ENCODE measurements around the gene TRDMT1. TPM values are rescaled to one million over a fixed set of nuclear protein-coding genes. Genes with fewer than 3 reads are reported as not detected.

The TRDMT1 gene
- total RNA-seq, 3 donors from 2014 or later (not counting 1 experiment from before 2014, with no cell fraction given) = 11.0 to 21.8 (median 14.4) TPM

DNA sequence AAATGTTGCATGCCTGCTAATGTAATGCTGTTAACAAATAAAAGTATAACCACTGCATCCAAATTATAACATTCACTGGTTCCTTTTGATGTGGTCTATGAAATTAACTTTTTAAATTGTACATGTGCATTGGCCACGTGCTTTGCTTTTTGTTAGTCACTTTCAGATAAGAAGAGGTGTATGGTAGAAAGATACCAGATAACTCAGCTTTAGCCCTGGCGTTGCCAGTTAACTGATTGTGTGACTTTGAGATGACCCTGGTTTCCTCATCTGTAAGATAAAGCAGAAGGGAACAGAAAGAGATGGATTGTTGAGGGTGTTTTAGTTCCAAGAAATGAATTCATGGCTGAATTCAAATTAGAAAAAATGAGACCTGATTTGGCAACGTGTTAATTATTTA, 1.9 kb upstream of the TRDMT1 start:
- Mint-ChIP-seq H3K36me3 (no peaks in the 10 kb centered on the region), H3K4me3 (no peak overlapping the region), H3K27ac (peak overlapping the region; percentile 50 to 97), H3K27me3 (ENCODE audit: low read depth in 2 of 2) (no peaks in the 10 kb centered on the region), H3K9me3 (no peaks in the 10 kb centered on the region), H3K4me1 (peaks cover 35 to 39% of the 10 kb centered on the region in 2 donors)
- no peak overlapping the region for H3K4me3 ChIP-seq (ENCODE audit: low read length)
- no peak overlapping the region for H3K27ac ChIP-seq (ENCODE audit: low read length)
- no peaks in the 10 kb centered on the region for H3K9me3 ChIP-seq (ENCODE audit: control insufficient read depth, insufficient read depth, low read length)
- intact Hi-C loops (cut with micrococcal nuclease) = no loop called here
- DNase-seq (no peak), ATAC-seq (no peak)
- H3K36me3 ChIP-seq (ENCODE audit: control insufficient read depth, insufficient read depth, low read length) = no peaks in the 10 kb centered on the region
- TF ChIP-seq, protein P1, sequence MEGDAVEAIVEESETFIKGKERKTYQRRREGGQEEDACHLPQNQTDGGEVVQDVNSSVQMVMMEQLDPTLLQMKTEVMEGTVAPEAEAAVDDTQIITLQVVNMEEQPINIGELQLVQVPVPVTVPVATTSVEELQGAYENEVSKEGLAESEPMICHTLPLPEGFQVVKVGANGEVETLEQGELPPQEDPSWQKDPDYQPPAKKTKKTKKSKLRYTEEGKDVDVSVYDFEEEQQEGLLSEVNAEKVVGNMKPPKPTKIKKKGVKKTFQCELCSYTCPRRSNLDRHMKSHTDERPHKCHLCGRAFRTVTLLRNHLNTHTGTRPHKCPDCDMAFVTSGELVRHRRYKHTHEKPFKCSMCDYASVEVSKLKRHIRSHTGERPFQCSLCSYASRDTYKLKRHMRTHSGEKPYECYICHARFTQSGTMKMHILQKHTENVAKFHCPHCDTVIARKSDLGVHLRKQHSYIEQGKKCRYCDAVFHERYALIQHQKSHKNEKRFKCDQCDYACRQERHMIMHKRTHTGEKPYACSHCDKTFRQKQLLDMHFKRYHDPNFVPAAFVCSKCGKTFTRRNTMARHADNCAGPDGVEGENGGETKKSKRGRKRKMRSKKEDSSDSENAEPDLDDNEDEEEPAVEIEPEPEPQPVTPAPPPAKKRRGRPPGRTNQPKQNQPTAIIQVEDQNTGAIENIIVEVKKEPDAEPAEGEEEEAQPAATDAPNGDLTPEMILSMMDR (IDR thresholded peaks at IDR 0.05) = no peak
- no peaks in the 10 kb centered on the region for H3K27me3 ChIP-seq (ENCODE audit: control insufficient read depth, insufficient read depth, low read length)
- H3K4me1 ChIP-seq (ENCODE audit: control insufficient read depth, insufficient read depth, low read length) = peaks cover 24% of the 10 kb centered on the region
- WGBS (ENCODE audit: insufficient coverage) = 83% methylated on average over 2 of the region's 3 CpGs

DNA sequence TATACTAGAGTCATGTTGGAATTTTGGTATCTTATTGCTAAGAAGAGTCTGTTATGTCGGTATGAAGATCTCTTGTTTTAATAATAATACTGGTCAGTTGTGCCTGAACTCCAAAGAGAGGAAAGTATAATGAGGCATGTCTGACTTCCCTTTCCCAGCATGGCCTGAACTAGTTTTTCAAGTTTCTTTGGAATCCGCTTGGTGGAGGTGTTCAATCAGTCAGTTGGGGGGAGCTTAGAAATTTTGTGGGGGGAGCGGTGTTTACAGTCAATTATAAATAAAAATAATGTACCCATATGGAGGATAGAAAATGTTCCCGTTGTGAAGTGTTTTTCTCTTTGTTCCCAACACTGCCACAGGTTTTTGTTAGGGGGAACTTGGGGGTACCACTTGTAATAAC, 1.5 kb upstream of the TRDMT1 start:
- TF ChIP-seq, protein P1 (IDR thresholded peaks at IDR 0.05) = no peak
- H3K4me1 ChIP-seq (ENCODE audit: control insufficient read depth, insufficient read depth, low read length) = peaks cover 24% of the 10 kb centered on the region
- no peaks in the 10 kb centered on the region for H3K9me3 Mint-ChIP-seq
- no peak for DNase-seq
- H3K36me3 Mint-ChIP-seq = no peaks in the 10 kb centered on the region
- peak overlapping the region; percentile 11 for H3K4me3 Mint-ChIP-seq
- peaks cover 35 to 39% of the 10 kb centered on the region in 2 donors for H3K4me1 Mint-ChIP-seq
- no peak for ATAC-seq
- H3K27me3 ChIP-seq (ENCODE audit: control insufficient read depth, insufficient read depth, low read length) = no peaks in the 10 kb centered on the region
- no peaks in the 10 kb centered on the region for H3K36me3 ChIP-seq (ENCODE audit: control insufficient read depth, insufficient read depth, low read length)
- no peak overlapping the region for H3K4me3 ChIP-seq (ENCODE audit: low read length)
- H3K27ac Mint-ChIP-seq = peak overlapping the region; percentile 91 to 97
- no peak overlapping the region for H3K27ac ChIP-seq (ENCODE audit: low read length)
- intact Hi-C loops (cut with micrococcal nuclease) = no loop called here
- 96% methylated on average over 3 of the region's 4 CpGs for whole genome bisulfite sequencing (ENCODE audit: insufficient coverage)
- H3K27me3 Mint-ChIP-seq (ENCODE audit: low read depth in 2 of 2) = no peaks in the 10 kb centered on the region
- H3K9me3 ChIP-seq (ENCODE audit: control insufficient read depth, insufficient read depth, low read length) = no peaks in the 10 kb centered on the region

DNA sequence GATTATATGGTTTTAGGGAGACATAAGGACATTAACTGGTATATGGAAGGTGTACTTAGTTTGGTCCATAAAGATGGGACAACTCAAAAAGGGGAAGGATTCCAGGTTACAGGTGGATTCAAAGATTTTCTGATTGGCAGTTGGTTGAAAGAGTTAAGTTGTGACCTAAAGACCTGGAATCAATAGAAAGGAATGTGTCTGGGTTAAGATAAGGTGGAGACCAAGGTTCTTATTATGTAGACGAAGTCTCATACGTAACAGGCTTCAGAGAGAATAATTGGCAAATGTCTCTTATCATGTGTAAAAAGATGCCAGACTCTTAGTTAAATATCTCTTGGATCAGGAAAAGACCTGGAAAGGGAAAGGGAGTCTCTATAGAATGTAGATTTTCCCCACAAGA, 1.0 kb upstream of the TRDMT1 start:
- H3K27me3 ChIP-seq (ENCODE audit: control insufficient read depth, insufficient read depth, low read length) = no peaks in the 10 kb centered on the region
- intact Hi-C loops (cut with micrococcal nuclease) = no loop called here
- H3K9me3 ChIP-seq (ENCODE audit: control insufficient read depth, insufficient read depth, low read length) = no peaks in the 10 kb centered on the region
- 100% methylated on average over 2 of the region's 2 CpGs for WGBS (ENCODE audit: insufficient coverage)
- Mint-ChIP-seq H3K4me1 (peaks cover 35 to 39% of the 10 kb centered on the region in 2 donors), H3K4me3 (peak overlapping the region; percentile 75), H3K9me3 (no peaks in the 10 kb centered on the region), H3K36me3 (no peaks in the 10 kb centered on the region), H3K27me3 (ENCODE audit: low read depth in 2 of 2) (no peaks in the 10 kb centered on the region), H3K27ac (peak overlapping the region; percentile 91 to 97)
- no peaks in the 10 kb centered on the region for H3K36me3 ChIP-seq (ENCODE audit: control insufficient read depth, insufficient read depth, low read length)
- H3K27ac ChIP-seq (ENCODE audit: low read length) = no peak overlapping the region
- TF ChIP-seq, protein P1 (IDR thresholded peaks at IDR 0.05) = no peak
- DNase-seq (no peak), ATAC-seq (no peak)
- H3K4me3 ChIP-seq (ENCODE audit: low read length) = no peak overlapping the region
- peaks cover 24% of the 10 kb centered on the region for H3K4me1 ChIP-seq (ENCODE audit: control insufficient read depth, insufficient read depth, low read length)

DNA sequence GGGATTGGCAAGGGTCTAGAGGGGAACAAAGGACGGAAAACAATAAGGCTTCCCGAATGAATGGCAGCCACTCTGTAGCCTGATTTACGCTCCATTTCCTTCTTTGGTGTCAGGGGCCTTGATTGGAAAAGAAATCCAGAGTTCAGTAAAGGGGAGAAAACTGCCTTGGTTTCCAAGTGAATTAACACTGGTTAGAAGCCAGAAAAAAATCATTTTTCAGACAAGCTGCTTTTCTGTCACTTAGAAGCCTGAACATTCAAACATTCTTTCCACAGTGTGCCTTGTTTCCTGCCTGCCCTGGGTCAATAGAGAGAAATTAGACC, 283 bp upstream of the TRDMT1 start:
- H3K4me3 Mint-ChIP-seq = peak overlapping the region; percentile 94
- ATAC-seq = no peak
- no peaks in the 10 kb centered on the region for H3K9me3 Mint-ChIP-seq
- no peak for DNase-seq
- H3K27ac ChIP-seq (ENCODE audit: low read length) = peak overlapping the region; percentile 87
- H3K27me3 Mint-ChIP-seq (ENCODE audit: low read depth in 2 of 2) = no peaks in the 10 kb centered on the region
- no peaks in the 10 kb centered on the region for H3K36me3 ChIP-seq (ENCODE audit: control insufficient read depth, insufficient read depth, low read length)
- peaks cover 24% of the 10 kb centered on the region for H3K4me1 ChIP-seq (ENCODE audit: control insufficient read depth, insufficient read depth, low read length)
- TF ChIP-seq, protein P1 (IDR thresholded peaks at IDR 0.05) = no peak
- H3K27me3 ChIP-seq (ENCODE audit: control insufficient read depth, insufficient read depth, low read length) = no peaks in the 10 kb centered on the region
- H3K27ac Mint-ChIP-seq = peak overlapping the region; percentile 91 to 97
- peak overlapping the region; percentile 87 for H3K4me3 ChIP-seq (ENCODE audit: low read length)
- intact Hi-C loops (cut with micrococcal nuclease) = loop anchor here (1.0 to 2.0 kb wide), 2 partner anchors 15 to 29 kb away; no protein-coding TSS in a partner anchor
- WGBS (ENCODE audit: insufficient coverage) = 32% methylated on average over 3 of the region's 3 CpGs
- H3K9me3 ChIP-seq (ENCODE audit: control insufficient read depth, insufficient read depth, low read length) = no peaks in the 10 kb centered on the region
- H3K36me3 Mint-ChIP-seq = no peaks in the 10 kb centered on the region
- peaks cover 34 to 39% of the 10 kb centered on the region in 2 donors for H3K4me1 Mint-ChIP-seq
